ENCODE results near the gene TRIM72. TPM values are rescaled to one million over a fixed set of nuclear protein-coding genes. Genes with fewer than 3 reads are reported as not detected.

Gene TRIM72
- total RNA-seq, 1 experiment from 2014 or later = 1.8 TPM

- no peak; the same call in none of the 2 replicates for TF ChIP-seq ARID4B (CRISPR knock-in tag; IDR thresholded peaks at IDR 0.05; ENCODE audit: borderline replicate concordance)
- no peak for TF ChIP-seq ERG (CRISPR knock-in tag; IDR thresholded peaks at IDR 0.05)
- TF ChIP-seq FOXP4 (CRISPR knock-in tag; IDR thresholded peaks at IDR 0.05) = peak; percentile 63; the same call in 1 of the 2 replicates
- no peak; the same call in 1 of the 2 replicates for TF ChIP-seq KAT7 (CRISPR knock-in tag; IDR thresholded peaks at IDR 0.05; ENCODE audit: borderline replicate concordance)
- peak; percentile 78 for TF ChIP-seq NFE2L1 (CRISPR knock-in tag; IDR thresholded peaks at IDR 0.05)
- no peak for TF ChIP-seq ZMAT4 (CRISPR knock-in tag; IDR thresholded peaks at IDR 0.05)
- TF ChIP-seq USF2 (CRISPR knock-in tag; IDR thresholded peaks at IDR 0.05) = no peak
- TF ChIP-seq NR3C1 (CRISPR knock-in tag; conservative IDR thresholded peaks at IDR 0.05; ENCODE audit: low read depth) = 0 out of 2 replicates have a peak, but pooled peaks have one; percentile 78
- peak; percentile 75; the same call in 1 of the 2 replicates for TF ChIP-seq E2F1 (CRISPR knock-in tag; IDR thresholded peaks at IDR 0.05)
- 0 out of 2 replicates have a peak, but pooled peaks have one; percentile 55 for TF ChIP-seq NR2C2 (CRISPR knock-in tag; IDR thresholded peaks at IDR 0.05)
- TF ChIP-seq IRF1 (CRISPR knock-in tag; IDR thresholded peaks at IDR 0.05) = peak; percentile 80; the same call in 1 of the 2 replicates
- 0 out of 2 replicates have a peak, but pooled peaks have one; percentile 10 for TF ChIP-seq ZNF416 (CRISPR knock-in tag; IDR thresholded peaks at IDR 0.05)
- no peak for TF ChIP-seq JAZF1 (CRISPR knock-in tag; IDR thresholded peaks at IDR 0.05)
- TF ChIP-seq SP1 (CRISPR knock-in tag; conservative IDR thresholded peaks at IDR 0.05) = peak; percentile 57; the same call in 1 of the 2 replicates
- no peak for TF ChIP-seq ZNF425 (CRISPR knock-in tag; conservative IDR thresholded peaks at IDR 0.05)
- no peak for TF ChIP-seq ZNF671 (CRISPR knock-in tag; IDR thresholded peaks at IDR 0.05)
- no peak for TF ChIP-seq NFYB (CRISPR knock-in tag; conservative IDR thresholded peaks at IDR 0.05; ENCODE audit: low read depth)
- no peak for TF ChIP-seq ZNF396 (CRISPR knock-in tag; IDR thresholded peaks at IDR 0.05; ENCODE audit: borderline replicate concordance)
- no peak for TF ChIP-seq RORB (CRISPR knock-in tag; IDR thresholded peaks at IDR 0.05)
- TF ChIP-seq ETV6 (CRISPR knock-in tag; IDR thresholded peaks at IDR 0.05) = peak; percentile 51; the same call in 1 of the 2 replicates
- no peak for TF ChIP-seq MXD4 (CRISPR knock-in tag; IDR thresholded peaks at IDR 0.05; ENCODE audit: borderline replicate concordance)
- TF ChIP-seq ESRRA (CRISPR knock-in tag; IDR thresholded peaks at IDR 0.05; ENCODE audit: borderline replicate concordance) = 0 out of 2 replicates have a peak, but pooled peaks have one; percentile 23
- no peak for TF ChIP-seq NR1H2 (CRISPR knock-in tag; IDR thresholded peaks at IDR 0.05)
- no peak for TF ChIP-seq MLX (CRISPR knock-in tag; IDR thresholded peaks at IDR 0.05)
- TF ChIP-seq SOX15 (CRISPR knock-in tag; IDR thresholded peaks at IDR 0.05) = no peak
Observed at GRCh38 chr16:31214708-31215286, 878 bp downstream of the TRIM72 start (continued).
